Measurements from ENCODE around the gene BYSL.

BYSL gene

DNA sequence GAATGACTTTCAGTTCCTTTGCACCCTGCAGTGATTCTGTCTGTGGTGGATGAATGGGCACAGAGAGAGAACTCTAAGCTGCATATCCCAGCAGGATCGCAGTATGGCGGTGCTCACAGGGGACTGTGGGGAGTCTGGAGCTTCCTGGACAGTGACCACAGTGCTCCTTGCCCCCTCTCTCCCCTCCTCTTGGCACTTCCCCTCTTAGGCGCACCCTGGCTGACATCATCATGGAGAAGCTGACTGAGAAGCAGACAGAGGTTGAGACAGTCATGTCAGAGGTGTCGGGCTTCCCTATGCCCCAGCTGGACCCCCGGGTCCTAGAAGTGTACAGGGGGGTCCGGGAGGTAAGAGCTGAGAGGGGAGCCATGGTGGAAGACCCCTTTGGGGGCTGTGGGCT, 8.6 kb downstream of the BYSL start:
- TF ChIP-seq SP1 (IDR thresholded peaks at IDR 0.05) = no peak
- TF ChIP-seq SUZ12 (IDR thresholded peaks at IDR 0.05) = no peak
- TF ChIP-seq BHLHE40 (IDR thresholded peaks at IDR 0.05; ENCODE audit: borderline replicate concordance) = no peak
- no peak for TF ChIP-seq FOXM1 (IDR thresholded peaks at IDR 0.05; ENCODE audit: borderline replicate concordance)
- POLR2A ChIA-PET = interaction anchor here (1.4 to 2.6 kb wide), 3 partner anchors 9 to 10 kb away, joined by 7 to 14 read pairs (median 7); partner anchors contain the start of genes BYSL and MED20
- DNase-seq (ENCODE audit: extremely low spot score) = no peak
- CTCF ChIA-PET = interaction anchor here (1.3 to 1.5 kb wide), 3 partner anchors 9 to 115 kb away, joined by 3 to 5 read pairs (median 4); partner anchors contain the start of genes BYSL and MED20

DNA sequence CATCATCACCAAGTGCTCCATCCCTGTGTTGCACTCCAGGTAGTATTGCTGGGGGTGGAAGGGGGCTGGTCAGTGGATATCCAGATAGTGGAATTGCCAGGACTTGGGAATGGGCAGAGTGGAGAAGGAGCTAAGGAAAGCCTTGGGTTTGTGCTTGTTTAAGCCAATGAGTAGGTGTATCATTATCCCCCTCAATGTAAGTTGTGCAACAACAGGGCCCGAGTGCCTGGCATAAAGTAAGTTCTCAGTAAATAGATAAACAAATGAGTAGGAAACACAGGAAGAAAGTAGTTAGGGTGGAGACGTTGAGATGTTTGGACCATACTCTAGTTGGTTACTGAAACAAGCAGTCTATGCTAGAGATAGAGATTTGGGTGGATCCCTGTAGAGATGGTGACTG, 10.5 kb downstream of the BYSL start:
- no peak for DNase-seq (ENCODE audit: extremely low spot score)
- ChIA-PET POLR2A (interaction anchor here (1.8 kb wide), 1 partner anchor 11 kb away, joined by 14 read pairs; the partner anchor contains the start of genes BYSL and MED20), CTCF (interaction anchor here (0.7 to 0.9 kb wide), 2 partner anchors 11 to 56 kb away, joined by 3 read pairs; partner anchors contain the start of genes BYSL and MED20)
- TF ChIP-seq ZNF384 (IDR thresholded peaks at IDR 0.05) = no peak
- TF ChIP-seq BHLHE40 (IDR thresholded peaks at IDR 0.05; ENCODE audit: borderline replicate concordance) = no peak
- no peak for TF ChIP-seq SUZ12 (IDR thresholded peaks at IDR 0.05)
- no peak for TF ChIP-seq TARDBP (IDR thresholded peaks at IDR 0.05)
- TF ChIP-seq, protein P1, sequence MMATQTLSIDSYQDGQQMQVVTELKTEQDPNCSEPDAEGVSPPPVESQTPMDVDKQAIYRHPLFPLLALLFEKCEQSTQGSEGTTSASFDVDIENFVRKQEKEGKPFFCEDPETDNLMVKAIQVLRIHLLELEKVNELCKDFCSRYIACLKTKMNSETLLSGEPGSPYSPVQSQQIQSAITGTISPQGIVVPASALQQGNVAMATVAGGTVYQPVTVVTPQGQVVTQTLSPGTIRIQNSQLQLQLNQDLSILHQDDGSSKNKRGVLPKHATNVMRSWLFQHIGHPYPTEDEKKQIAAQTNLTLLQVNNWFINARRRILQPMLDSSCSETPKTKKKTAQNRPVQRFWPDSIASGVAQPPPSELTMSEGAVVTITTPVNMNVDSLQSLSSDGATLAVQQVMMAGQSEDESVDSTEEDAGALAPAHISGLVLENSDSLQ (IDR thresholded peaks at IDR 0.05) = no peak
- no peak for TF ChIP-seq ELF4 (IDR thresholded peaks at IDR 0.05)
- TF ChIP-seq FOXA1 (IDR thresholded peaks at IDR 0.05) = no peak
- no peak for TF ChIP-seq SP1 (IDR thresholded peaks at IDR 0.05)
- no peak for TF ChIP-seq LEF1 (IDR thresholded peaks at IDR 0.05; ENCODE audit: borderline replicate concordance)
- no peak for TF ChIP-seq NFRKB (IDR thresholded peaks at IDR 0.05)

DNA sequence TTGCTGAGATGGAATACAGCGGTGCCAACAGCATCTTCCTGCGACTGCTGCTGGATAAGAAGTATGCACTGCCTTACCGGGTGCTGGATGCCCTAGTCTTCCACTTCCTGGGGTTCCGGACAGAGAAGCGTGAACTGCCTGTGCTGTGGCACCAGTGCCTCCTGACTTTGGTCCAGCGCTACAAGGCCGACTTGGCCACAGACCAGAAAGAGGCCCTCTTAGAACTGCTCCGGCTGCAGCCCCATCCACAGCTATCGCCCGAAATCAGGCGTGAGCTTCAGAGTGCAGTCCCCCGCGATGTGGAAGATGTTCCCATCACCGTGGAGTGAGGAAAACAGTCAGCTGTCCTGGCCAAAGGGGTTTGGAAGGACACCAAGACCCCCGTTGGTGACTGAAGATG, 11.1 kb downstream of the BYSL start:
- POLR2A ChIA-PET = interaction anchor here (0.9 to 2.1 kb wide), 2 partner anchors 84 to 113 kb away, joined by 3 to 4 read pairs; no protein-coding TSS in a partner anchor
- no peak for DNase-seq (ENCODE audit: extremely low spot score)
- no peak for TF ChIP-seq FOXK2 (IDR thresholded peaks at IDR 0.05)
- no peak for TF ChIP-seq SP1 (IDR thresholded peaks at IDR 0.05)
- TF ChIP-seq NFRKB (IDR thresholded peaks at IDR 0.05) = no peak
- TF ChIP-seq L3MBTL2 (conservative IDR thresholded peaks at IDR 0.05) = no peak
- CTCF ChIA-PET = interaction anchor here (1.3 kb wide), 1 partner anchor 11 kb away, joined by 4 read pairs; the partner anchor contains the start of gene MED20

DNA sequence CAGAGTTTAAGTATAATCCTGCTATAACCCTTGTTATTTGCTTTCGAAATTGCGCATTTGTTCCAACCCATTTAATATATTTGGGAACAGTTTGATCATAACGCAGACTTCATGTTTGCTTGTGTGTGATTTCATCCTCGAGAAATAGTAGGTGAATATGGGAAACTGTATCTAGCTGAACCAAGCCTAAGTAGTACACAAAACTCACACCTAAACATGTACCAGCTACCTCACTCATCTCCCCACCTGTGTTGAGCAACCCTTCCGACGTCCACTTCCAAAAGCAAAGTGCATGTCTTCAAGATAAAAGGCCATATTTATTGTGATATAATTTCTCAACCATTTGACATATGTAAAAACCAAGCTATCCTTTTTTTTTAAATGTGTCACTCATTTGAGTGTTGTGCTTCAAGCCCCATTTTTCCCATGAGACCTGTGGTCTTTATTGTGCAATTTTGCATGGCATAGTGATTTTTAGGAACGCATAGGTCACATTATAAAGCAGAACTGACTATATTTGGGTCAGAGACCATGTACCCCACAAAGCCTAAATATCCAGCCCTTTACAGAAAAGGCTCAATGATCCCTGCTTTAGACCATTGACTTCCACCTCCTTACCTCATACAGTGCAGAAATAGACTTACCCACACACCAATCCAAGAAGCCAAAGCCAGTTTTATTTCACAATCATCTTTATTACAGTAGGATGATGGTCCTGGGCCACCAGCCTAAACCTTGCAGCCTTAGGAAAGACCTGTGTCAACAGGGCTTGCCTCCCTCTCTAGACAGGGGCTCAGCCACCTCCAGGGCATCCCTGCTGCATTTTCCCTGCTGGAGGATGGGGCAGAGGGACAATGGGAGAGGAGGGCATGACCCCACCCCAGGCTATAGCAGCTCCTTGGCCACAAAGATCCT, 13.2 kb downstream of the BYSL start:
- ChIA-PET POLR2A (interaction anchor here (0.6 to 7.8 kb wide), 5 partner anchors 13 to 148 kb away, joined by 3 to 54 read pairs (median 4); partner anchors contain the start of genes BYSL, MED20, TAF8 and TOMM6), CTCF (interaction anchor here (0.7 to 2.7 kb wide), 3 partner anchors 13 to 110 kb away, joined by 3 to 11 read pairs (median 8); partner anchors contain the start of genes BYSL and MED20)
- DNase-seq (ENCODE audit: extremely low spot score) = no peak
- TF ChIP-seq FOXM1 (IDR thresholded peaks at IDR 0.05; ENCODE audit: borderline replicate concordance) = no peak
- no peak for TF ChIP-seq L3MBTL2 (conservative IDR thresholded peaks at IDR 0.05)
- no peak for TF ChIP-seq SUZ12 (IDR thresholded peaks at IDR 0.05)
- TF ChIP-seq ARNT (IDR thresholded peaks at IDR 0.05) = no peak
- no peak for TF ChIP-seq FOXK2 (IDR thresholded peaks at IDR 0.05)
- no peak for TF ChIP-seq SP1 (IDR thresholded peaks at IDR 0.05)
- TF ChIP-seq BHLHE40 (IDR thresholded peaks at IDR 0.05; ENCODE audit: borderline replicate concordance) = no peak
- TF ChIP-seq FOXA1 (IDR thresholded peaks at IDR 0.05) = no peak
- no peak for TF ChIP-seq NFRKB (IDR thresholded peaks at IDR 0.05)
- TF ChIP-seq, protein P1 (IDR thresholded peaks at IDR 0.05) = no peak
- TF ChIP-seq ZNF384 (IDR thresholded peaks at IDR 0.05) = no peak
- TF ChIP-seq TARDBP (IDR thresholded peaks at IDR 0.05) = no peak
- TF ChIP-seq HDGF (IDR thresholded peaks at IDR 0.05; ENCODE audit: borderline replicate concordance) = no peak

DNA sequence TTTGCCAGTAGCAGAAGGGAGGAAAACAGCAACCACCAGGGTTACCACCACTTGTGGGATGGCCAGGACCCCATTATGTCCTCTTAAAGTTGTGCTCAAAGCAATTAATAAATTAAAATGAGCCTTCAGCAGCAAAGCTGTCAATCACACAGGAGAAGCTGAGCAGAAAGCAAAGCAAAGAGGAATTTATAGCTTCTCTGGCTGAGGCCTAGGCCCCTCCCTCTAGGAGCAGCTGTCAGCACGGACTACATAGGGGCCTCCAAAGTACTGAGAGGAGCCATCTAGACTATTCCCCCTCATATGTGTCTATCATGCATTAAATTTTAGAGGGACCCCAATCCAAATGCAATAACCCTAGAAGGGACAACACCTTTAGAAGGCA, 13.9 kb downstream of the BYSL start:
- DNase-seq (ENCODE audit: extremely low spot score) = no peak
- ChIA-PET CTCF (interaction anchor here (0.7 to 2.7 kb wide), 3 partner anchors 14 to 109 kb away, joined by 3 to 11 read pairs (median 8); partner anchors contain the start of genes BYSL and MED20), POLR2A (interaction anchor here (0.6 to 7.8 kb wide), 3 partner anchors 13 to 115 kb away, joined by 3 to 54 read pairs (median 3); partner anchors contain the start of genes BYSL, MED20, TAF8 and USP49)
- TF ChIP-seq ARNT (IDR thresholded peaks at IDR 0.05) = no peak
- TF ChIP-seq, protein P1 (IDR thresholded peaks at IDR 0.05) = peak; percentile 77

DNA sequence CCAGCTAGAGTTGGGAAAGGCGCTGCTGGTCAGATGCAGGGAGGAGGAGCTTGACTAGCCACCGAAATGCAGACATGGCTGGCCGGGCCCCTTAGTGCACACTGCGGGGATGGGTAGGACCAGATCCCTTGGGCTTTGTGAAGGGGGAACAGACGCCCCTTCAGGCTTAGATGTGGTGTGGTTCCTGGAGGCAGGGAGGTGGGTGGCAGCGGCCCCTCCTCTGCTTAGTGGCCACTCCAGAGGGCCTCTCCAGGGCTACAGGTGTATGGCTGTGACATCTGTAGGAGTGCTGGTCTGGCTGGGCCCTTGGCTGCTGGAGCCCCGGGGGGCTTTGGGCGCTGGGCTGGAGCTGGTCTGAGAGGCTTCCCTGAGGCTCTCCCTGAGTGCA, 14.4 kb downstream of the BYSL start:
- no peak for DNase-seq (ENCODE audit: extremely low spot score)
- ChIA-PET CTCF (interaction anchor here (0.6 to 2.7 kb wide), 4 partner anchors 14 to 117 kb away, joined by 3 to 11 read pairs (median 6); partner anchors contain the start of genes BYSL and MED20), POLR2A (interaction anchor here (1.9 to 7.8 kb wide), 2 partner anchors 14 to 149 kb away, joined by 9 to 54 read pairs; partner anchors contain the start of genes BYSL, MED20 and TOMM6)
- TF ChIP-seq SP1 (IDR thresholded peaks at IDR 0.05) (no peak), TARDBP (IDR thresholded peaks at IDR 0.05) (no peak), FOXM1 (IDR thresholded peaks at IDR 0.05; ENCODE audit: borderline replicate concordance) (no peak), NFRKB (IDR thresholded peaks at IDR 0.05) (no peak), ELF4 (IDR thresholded peaks at IDR 0.05) (no peak)
- TF ChIP-seq, protein P1 (IDR thresholded peaks at IDR 0.05) = no peak
